NK-92 treated with Interleukin-12 subunit alpha and Interleukin-12 subunit beta, amount 100 ng/mL, for 24 hours (cell line): ENCODE results near the gene ZDHHC14.

Experiments
- DNase-seq: peaks from one replicate; lab custom pipeline; 2025; lab: John Stamatoyannopoulos, UW

The ZDHHC14 gene

DNA sequence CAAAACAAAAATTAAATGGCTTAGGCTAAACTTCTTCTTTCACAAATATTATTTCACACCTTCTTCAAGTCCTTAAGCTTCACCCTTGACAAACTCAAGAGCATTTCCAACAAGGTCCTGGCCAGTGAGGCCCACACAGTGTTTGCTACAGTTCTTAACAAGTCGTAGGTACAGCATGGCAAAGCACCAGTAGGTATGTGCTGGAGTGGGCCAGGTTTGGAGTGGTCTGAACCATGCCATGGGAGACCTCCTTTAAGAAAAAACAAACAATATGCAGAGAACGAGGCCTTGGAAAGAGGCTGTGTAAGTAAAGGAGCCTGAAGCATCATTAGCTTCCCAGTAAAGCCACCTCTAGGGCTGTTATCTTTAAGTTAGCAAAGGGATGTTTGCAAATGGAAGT lies 287.7 kb downstream of the ZDHHC14 start:
- DNase-seq: no peak

DNA sequence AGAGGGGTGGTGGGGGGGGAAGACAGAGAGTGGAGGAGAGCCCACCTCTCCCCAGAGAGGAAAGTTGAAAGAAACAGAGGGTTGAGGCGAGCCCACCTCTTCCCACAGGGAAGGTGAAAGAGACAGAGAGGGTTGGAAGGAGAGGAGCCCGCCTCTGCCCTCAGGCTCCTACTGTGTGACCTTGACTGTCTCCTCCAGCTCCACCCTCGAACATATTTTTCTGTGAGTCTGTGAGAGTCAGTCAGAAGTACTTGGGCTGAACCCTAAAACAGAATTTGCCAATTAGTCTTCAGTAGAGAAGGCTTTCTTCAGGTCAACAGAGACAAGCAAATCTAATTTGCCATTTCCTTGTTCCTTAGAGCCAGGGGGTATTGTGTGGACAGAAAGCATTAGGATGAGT lies 288.3 kb downstream of the ZDHHC14 start:
- DNase-seq: no peak

DNA sequence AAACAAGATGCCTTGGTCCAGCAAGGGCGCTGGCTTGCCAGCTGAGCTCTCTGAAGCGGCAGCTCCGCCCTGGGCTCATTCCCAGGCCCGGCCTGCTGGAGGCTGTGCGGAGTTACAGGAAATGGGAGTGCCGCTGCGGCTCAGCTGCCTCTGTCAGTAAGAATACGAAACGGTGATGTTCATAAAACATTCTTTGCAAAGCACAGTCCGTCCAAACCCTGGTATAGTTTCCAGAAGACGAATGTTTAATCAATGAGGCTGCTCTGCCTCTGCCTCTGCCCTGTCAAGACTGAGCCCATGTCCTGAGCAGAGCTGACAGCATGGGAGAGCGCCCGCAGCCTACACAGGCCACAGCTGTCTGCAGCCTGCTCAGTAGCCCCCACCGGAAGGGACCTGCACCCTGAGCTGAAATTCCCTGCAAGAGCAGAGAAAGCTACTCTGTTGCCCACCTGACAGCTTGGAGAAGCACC lies 288.8 kb downstream of the ZDHHC14 start:
- no peak for DNase-seq

DNA sequence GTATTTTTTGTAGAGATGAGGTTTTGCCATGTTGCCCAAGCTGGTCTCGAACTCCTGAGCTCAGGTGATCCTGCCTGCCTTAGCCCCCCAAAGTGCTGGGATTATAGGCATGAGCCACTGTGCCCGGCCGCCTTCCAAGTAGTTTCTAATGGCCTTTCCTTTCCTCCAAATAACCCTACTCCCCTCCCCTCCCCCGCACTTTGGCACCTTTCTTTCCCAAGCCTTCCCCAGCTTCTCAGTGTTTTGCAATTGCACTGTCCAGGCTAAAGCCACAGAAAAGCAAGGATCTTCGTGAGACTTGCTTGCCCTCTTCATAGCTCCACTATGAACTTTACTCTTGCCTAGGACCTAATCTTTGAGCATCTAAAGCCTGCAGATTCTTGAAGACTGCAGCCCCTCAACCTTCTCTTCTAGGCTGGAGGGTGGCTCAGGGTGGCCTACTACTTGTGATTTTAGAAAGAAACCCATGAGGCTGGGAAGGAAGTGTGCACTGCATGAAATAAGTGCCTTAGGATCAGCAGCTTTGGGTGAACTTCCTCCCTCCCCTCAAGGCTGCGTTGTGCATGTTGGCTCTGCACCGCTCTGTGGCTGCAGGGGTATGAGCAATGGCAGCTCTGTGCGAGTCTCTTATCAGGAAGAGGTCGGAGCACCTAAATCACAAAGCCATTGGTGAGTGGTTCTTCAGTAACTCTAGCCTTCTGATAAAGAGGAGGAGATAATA lies 289.6 kb downstream of the ZDHHC14 start:
- DNase-seq: no peak

DNA sequence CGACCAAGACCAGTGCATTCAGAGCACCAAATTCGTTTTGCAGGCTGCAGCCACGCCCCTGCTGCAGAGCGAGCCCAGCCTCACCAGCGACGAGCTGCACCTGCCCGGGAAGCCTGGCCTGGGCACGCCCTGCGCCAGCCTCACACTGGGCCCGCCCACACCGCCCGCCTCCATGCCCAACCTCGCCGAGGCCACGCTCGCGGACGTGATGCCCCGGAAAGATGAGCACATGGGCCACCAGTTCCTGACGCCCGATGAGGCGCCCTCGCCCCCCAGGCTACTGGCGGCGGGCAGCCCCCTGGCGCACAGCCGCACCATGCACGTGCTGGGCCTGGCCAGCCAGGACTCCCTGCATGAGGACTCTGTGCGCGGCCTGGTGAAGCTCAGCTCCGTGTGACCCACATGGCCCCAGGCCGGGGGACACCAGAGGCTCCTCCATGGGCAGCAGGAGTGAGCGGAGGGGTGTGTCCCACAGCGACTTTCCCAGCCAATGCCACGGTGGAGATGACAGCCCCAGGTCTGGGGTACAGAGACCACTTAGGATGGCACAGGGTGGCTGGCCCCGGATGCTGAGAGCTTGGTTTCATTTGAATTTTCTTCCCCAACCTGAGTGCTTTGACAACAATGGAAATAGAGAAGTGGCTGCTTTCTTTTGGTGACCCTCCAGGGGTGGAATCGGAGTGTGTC lies 291.9 kb downstream of the ZDHHC14 start:
- DNase-seq: no peak

DNA sequence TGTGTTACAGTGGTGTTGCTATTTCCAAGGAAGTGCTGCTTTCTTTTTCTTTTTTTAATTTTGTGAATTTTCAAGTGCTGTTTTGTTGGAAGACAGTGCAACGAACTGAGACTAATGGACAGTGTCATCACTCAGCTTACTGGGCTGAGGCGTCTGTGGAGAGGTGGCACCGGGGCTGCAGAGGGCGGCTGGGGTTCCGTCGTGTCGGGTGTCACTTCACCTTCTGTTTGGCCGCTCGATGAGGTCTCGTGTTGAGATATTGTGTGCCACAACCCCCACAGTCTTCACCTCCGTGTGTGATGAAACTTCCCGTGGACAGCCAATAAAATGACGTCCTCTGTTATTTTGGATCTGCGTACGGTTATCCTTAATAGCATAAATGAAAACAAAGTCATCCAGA lies 292.6 kb downstream of the ZDHHC14 start:
- no peak for DNase-seq

DNA sequence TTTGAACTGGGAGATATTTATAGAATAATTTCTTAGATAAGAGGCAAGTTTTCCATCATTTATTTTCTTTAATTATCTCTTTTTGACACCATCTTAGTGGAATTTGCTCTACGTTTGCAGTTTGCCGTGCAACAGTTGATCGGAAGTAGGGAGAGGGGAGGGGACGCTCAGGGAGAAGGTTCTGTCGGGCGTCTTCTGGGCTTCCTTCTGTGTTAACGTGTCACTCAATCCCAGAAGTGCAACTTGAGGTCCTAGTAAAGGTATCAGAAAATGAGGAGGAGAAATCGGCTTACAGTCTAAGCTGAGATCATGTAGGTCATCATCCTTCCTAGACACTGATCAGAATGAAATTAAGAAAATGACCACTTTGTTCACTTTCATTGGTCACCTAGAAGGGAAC lies 293.1 kb downstream of the ZDHHC14 start:
- DNase-seq: no peak

DNA sequence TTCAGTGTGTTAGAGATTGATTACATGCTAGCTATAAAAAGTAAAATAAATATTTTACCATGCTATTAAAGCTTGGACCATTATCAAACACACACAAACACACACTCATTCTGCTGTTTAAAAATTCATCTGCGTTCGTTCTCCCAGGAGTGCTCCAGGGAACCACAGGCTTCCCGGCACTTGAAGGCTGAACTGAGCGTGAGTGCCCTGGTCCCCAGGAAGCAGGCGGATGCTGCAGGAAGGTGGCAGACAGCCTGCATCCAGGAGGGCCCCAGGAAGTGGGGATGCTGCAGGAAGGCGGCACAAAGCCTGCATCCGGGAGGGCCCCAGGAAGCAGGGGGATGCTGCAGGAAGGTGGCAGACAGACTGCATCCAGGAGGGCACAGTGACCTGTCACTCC lies 294.8 kb downstream of the ZDHHC14 start:
- DNase-seq: no peak

DNA sequence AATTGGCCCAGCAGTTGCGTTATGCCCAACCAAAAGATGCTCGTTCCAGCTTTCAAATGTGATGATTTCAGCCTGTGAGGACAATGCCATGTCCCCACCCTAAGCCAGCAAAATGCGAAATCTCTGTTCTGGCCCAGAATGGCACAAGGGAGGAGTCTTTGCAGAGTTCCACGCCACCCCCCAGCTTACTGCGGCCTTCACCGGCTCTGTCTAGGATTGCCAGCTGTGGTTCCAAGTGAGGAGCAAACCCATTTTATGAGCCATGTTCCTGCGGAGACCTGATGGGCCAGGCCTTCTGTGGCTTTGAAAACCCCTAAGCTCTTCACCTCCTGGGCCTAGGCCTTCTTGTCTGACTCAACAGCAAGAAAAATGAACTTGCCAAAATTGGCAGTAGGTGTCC lies 295.3 kb downstream of the ZDHHC14 start:
- DNase-seq: no peak

DNA sequence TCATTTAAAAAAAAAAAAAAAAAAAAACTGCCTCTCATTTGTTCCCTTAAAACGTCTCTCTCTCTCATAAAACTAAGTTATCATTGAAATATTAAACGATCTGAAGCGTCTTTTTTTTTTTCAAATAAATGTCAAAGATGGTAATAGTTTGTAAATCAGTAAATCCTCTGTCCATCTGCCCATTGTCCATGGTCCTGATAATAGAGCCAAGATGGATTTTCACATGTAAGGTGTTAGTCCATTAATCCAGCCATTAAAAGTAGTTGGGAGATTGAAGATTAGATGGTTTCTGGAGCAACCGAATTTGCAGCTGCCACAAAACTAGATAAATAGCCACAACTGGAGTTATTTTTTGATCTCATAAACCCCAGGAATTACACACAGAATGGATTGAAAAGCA lies 296.2 kb downstream of the ZDHHC14 start:
- DNase-seq: no peak

DNA sequence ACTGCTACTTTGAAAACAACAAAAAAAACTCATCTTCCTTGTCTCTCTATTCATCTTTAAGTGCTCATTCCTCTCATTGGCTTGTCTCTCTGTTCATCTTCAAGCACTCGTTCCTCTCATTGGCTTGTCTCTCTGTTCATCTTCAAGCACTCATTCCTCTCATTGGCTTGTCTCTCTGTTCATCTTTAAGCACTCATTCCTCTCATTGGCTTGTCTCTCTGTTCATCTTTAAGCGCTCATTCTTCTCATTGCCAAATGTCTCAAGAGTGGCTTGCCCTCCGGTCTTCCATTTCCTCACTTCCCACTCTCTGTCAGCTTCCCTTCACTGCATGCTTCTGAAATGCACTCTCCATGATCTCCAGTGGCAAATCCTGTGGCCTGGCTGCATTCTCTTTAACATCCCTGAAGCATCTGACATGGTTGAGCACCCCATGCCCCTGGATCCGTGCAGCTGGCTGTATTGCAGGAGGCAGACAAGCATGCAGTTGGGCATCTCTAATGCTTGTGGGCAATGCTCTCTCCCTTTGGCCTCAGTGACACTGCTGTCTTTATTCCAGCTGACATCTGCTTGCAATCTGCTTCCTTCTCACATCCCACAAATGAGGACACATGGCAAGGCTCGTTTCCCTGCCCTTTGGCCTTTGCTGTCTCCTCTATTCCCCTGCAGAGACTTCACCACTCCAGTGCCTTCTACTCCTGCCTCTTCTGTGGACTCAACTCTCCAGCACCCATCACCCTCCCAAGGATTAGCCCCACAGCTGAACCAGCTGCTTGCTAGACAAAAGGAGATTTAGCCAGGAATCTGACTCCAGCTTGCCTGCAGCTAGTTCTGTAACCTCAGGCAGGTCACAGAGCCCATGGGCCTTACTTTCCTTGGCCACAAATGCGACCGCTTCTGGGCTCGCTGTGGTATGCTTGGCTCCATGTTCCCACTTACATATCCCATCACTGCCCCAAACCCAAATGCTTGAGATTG lies 298.9 kb downstream of the ZDHHC14 start:
- DNase-seq: no peak

DNA sequence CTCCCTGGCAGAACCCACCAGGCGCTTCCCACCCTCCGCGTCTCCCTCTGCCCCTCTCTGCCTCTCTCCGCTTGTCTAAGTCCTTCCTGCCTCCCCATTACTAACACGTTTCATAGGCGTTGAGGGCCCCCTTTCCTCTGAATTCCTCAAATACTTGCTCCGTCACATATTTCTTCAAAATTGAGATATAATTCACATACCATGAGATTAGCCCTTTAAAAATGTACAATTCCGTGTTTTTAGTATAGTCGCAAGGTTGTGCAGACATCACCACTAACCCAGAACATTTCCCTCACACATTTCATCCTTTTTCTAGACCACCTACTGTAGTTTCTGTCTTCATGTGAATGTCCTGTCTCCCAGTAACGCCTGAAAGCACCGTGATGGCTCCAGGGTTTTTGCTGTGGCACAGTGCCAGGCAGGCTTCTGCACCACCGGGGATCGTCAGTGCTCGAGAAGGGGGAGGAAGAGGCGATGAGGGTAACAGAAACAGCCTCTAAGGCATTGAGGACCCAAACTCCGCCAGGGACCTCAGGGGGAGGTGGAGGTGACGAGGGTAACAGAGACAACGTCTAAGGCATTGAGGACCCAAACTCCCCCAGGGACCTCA lies 300.2 kb downstream of the ZDHHC14 start:
- DNase-seq: no peak

DNA sequence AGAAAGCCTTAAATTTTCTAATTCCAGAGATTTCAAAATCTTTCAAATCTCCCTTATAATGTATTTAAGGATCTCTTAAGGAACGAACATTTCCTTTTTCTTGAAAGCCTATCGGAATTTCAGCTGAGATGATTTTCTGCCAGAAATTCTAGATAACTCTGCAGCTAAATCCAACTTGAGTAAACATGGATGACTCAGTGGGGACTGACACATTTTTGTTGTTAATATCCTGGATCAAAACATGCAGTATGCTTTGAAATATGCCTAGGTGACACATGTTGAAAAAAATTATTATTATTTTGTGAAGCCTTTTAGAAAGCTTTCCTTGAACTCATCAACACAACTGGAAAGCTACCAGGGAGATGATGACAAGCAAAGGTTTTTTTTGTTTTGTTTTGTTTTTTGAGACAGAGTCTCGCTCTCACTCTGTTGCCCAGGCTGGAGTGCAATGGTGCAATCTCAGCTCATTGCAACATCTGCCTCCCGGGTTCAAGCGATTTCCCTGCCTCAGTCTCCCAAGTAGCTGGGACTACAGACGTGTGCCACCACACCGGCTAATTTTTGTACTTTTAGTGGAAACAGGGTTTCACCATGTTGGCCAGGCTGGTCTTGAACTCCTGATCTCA lies 302.0 kb downstream of the ZDHHC14 start:
- no peak for DNase-seq

DNA sequence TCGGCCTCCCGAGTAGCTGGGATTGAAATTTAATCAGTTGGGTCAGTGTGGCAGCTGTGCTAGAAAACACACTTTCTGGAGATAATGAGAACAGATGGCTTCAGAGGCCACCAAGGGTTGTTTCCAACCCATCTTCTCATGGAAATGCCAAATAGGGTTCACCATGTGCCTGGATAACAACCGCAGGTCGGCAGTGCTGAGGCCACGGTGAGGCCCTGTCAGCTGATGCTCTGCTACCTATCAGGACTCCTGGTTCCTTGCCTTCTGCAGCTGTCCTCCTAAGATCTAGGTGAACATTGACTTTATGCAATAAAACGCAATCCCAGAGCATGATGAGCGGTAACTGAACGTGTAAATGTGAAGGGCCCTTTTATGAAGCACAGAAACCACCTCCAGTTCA lies 302.7 kb downstream of the ZDHHC14 start:
- no peak for DNase-seq

DNA sequence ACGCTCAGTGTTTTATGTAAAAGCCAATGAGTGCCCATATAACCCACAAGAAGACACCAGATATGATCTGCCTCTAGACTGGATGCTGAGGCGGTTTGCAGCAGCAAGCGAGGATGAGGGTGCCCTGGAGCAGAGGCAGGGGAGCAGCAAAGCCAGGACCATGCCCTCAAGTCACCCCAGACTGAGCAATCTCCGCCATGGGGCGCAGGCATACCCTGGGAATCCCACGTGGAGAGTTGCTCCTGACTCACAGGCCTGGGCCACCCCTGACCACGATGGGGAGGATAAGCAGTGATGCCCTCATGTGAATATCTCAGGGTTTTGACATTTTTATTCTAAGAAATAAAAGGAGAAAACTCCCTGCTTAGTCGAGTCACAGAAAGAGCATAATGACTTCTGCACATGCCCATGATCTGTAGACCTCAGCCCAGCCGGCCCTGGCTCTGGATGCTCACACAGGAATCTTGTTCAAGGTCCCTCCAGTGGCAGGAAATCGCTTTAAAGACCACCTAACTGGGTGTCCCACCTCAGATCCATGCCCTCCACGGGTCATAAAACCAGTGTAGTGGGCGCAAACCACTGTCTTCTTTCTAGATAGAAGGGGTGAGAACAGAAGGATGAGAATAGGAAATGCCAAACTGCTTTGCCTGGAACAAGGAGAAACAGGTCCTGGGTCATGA lies 303.8 kb downstream of the ZDHHC14 start:
- no peak for DNase-seq

DNA sequence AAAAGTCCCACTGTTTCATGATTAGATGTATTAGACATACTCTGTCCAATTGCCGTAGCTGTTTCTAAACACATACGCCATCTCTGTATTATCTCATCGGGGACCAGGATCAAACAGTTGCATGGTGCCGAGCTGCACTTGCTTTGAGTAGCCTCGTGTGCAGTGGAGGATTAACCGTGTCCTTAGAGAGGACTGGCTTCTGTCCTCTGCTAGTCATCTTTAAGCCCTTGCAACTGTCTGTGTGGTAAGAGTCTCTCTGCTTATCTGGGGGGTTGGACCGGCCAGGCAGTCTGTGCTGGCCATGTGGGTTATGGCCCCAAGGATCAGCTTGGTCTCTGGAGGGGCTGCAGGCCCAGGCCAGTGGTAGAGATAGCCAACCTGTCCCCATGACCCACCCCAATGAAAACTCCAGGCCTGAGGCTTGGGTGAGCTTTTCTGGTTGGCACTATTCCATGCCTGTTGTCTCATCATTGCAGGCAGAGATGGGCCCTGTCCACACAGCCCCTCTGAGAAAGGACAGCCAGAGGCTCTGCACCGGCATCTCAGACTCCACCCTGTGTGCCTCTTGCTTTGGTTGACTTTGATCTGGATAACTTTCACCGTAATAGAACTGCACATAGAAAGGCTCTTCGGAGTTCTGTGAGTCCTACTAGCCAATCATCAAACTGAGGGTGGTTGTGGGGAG lies 304.7 kb downstream of the ZDHHC14 start:
- no peak for DNase-seq

DNA sequence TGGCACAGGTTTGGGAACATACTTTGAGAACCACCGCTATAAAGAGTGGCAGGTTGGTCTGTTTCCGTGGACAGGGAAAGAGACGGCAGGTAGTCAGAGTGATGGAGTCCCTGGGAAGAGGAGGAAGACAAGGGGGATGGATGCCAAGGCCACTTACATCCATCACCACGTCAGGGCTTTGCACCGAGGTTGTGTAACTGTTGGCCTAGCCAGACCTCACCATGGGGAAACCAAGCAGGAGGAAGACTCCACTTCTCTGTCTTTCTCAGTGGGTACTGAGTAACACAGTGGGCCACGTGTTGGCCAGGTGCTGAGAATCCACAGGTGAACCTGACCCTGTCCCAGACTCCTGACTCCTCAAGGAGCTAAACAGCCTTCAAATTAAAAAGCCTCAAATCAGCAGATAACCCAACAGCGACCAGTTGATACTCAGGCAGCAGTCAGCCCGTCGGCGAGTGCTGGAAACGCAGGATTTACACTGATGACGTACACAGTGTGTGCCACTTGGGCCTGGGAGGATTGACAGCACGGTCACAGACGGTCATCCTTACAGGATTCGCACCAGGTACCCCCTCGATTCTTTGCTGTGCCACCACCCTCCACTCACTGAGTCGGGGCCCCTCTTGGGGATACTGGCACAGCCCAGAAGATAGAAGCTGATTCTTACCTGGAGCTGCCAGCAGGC lies 307.4 kb downstream of the ZDHHC14 start:
- DNase-seq: no peak

DNA sequence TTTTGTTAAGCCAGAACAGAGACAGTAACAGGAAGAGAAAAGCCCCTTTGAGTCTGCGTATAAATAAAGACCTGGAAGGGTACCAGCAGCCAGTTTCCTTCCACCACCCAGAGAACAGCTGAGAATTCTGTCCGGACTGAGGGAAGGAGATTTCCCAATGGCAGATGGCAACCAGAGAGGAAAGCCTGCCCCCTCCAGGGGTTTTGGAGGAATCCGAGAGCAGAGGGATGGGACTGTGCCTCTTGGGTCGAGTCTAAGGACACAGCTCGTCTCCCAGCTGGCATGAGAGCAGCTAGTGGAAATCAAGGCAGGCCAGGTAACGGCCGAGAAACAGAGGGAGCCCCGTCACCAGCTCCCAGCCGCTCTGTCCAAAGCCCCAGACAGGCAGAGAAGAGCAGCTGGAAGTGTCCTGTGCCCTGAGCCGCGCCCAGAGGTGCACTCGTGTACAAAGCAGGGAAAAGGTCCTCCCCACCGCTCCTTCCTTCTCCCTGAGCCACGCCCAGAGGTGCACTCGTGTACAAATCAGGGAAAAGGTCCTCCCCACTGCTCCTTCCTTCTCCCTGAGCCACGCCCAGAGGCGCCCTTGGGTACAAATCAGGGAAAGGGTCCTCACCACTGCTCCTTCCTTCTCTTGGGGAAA lies 308.1 kb downstream of the ZDHHC14 start:
- no peak for DNase-seq

DNA sequence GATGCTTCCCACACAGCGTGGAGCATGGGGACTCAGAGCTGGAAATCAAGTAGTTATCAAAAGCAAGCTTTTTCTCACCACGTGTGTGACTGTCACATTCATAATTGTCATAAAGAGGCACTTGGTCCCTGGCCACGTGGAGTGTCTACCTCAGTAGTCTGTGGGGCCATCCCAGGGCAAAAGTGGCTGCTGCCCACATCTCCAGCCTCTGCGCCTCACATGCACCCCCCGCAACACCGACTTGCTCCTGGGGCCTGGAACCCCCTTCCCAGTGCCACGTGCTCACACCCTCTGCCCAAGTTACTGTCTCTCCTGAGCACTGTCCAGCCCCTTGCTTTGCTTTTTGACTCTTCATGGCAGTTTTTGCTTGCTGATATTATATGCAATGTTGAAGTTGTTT lies 308.9 kb downstream of the ZDHHC14 start:
- DNase-seq: no peak
